Measurements from ENCODE around the gene SURF2.

The SURF2 gene

GRCh38 chr9:133339641-133340040 lies 16.7 kb upstream of the SURF2 start:
- DNase-seq = no peak

GRCh38 chr9:133340256-133340655 lies 16.1 kb upstream of the SURF2 start:
- no peak for DNase-seq

- no peak for DNase-seq
Observed at GRCh38 chr9:133340916-133341315, 15.4 kb upstream of the SURF2 start.

GRCh38 chr9:133341369-133342068 lies 14.8 kb upstream of the SURF2 start:
- DNase-seq = peak in 1 of 2 donors; percentile 47

GRCh38 chr9:133342069-133342406 lies 14.3 kb upstream of the SURF2 start:
- DNase-seq = no peak

GRCh38 chr9:133342570-133342969 lies 13.8 kb upstream of the SURF2 start:
- DNase-seq = no peak

- no peak for DNase-seq
Observed at GRCh38 chr9:133344071-133344470, 12.3 kb upstream of the SURF2 start.

- no peak for DNase-seq
Observed at GRCh38 chr9:133344979-133345378, 11.4 kb upstream of the SURF2 start.

- no peak for DNase-seq
Observed at GRCh38 chr9:133345596-133345995, 10.8 kb upstream of the SURF2 start.

GRCh38 chr9:133346021-133346785 lies 10.1 kb upstream of the SURF2 start:
- no peak for DNase-seq

GRCh38 chr9:133347515-133347984 lies 8.8 kb upstream of the SURF2 start:
- peak; percentile 61 to 71 for DNase-seq

- peak; percentile 96 for DNase-seq
Observed at GRCh38 chr9:133347985-133348717, 8.2 kb upstream of the SURF2 start, which contains the start of the genes MED22 and RPL7A. TSS of gene MED22 (minus strand) at chr9:133348131. CDS start at chr9:133346662, 1,469 bp downstream. TSS of gene RPL7A (plus strand) at chr9:133348218. CDS start at chr9:133348244, 26 bp downstream.

GRCh38 chr9:133348718-133349573 lies 7.4 kb upstream of the SURF2 start:
- DNase-seq = no peak

GRCh38 chr9:133349965-133350616 lies 6.3 kb upstream of the SURF2 start:
- no peak for DNase-seq

GRCh38 chr9:133351526-133351907 lies 4.8 kb upstream of the SURF2 start:
- DNase-seq = no peak

GRCh38 chr9:133351908-133352634 lies 4.3 kb upstream of the SURF2 start:
- DNase-seq = peak; percentile 43

- no peak for DNase-seq
Observed at GRCh38 chr9:133352635-133353340, 3.6 kb upstream of the SURF2 start.

- DNase-seq = no peak
Observed at GRCh38 chr9:133353548-133353947, 2.8 kb upstream of the SURF2 start.

- DNase-seq = no peak
Observed at GRCh38 chr9:133354766-133355165, 1.6 kb upstream of the SURF2 start.

GRCh38 chr9:133355881-133356357 lies 431 bp upstream of the SURF2 start:
- DNase-seq = no peak
